Choroid plexus epithelial cell (primary cell): Measurements from ENCODE around the gene CD80.

ENCODE experiments used
- DNase-seq: peaks from one replicate; pipeline ENCODE4 v3.0.0-alpha.2; 2010; ENCODE audit warnings: low read depth
- H3K4me3 ChIP-seq: 2 replicates; pipeline ENCODE4 v1.5.1; 2011; ENCODE audit warnings: low read depth, mild to moderate bottlenecking, control low read depth, low read length, moderate library complexity
- CTCF ChIP-seq: conservative IDR thresholded peaks from 2 replicates; pipeline ENCODE4 v1.5.1; 2011; ENCODE audit warnings: low read depth, mild to moderate bottlenecking, control low read depth, inconsistent platforms, low read length, moderate library complexity

CD80 gene

GRCh38 chr3:119548341-119548740 is 11.1 kb downstream of the CD80 start:
- no peak for DNase-seq
- no peak overlapping the region for H3K4me3 ChIP-seq
- TF ChIP-seq CTCF, result no peak

GRCh38 chr3:119547227-119547626 is 12.2 kb downstream of the CD80 start:
- H3K4me3 ChIP-seq, result no peak overlapping the region
- TF ChIP-seq CTCF, result no peak
- no peak for DNase-seq

GRCh38 chr3:119543147-119543546 is 16.3 kb downstream of the CD80 start:
- TF ChIP-seq CTCF, result peak; percentile 13
- no peak for DNase-seq

GRCh38 chr3:119542168-119542767 is 17.1 kb downstream of the CD80 start:
- TF ChIP-seq CTCF, result no peak
- H3K4me3 ChIP-seq, result no peak overlapping the region
- DNase-seq, result no peak

More at GRCh38 chr3:119543147-119543546, 16.3 kb downstream of the CD80 start:
- no peak overlapping the region for H3K4me3 ChIP-seq

GRCh38 chr3:119541547-119541946 is 17.9 kb downstream of the CD80 start:
- H3K4me3 ChIP-seq, result no peak overlapping the region
- no peak for TF ChIP-seq CTCF
- DNase-seq, result no peak

GRCh38 chr3:119538772-119539171 is 20.6 kb downstream of the CD80 start:
- DNase-seq, result no peak
- H3K4me3 ChIP-seq, result no peak overlapping the region
- TF ChIP-seq CTCF, result no peak

GRCh38 chr3:119536757-119537156 is 22.7 kb downstream of the CD80 start:
- no peak for TF ChIP-seq CTCF
- H3K4me3 ChIP-seq, result no peak overlapping the region
- no peak for DNase-seq
